Transverse colon (tissue), 4 donors: ENCODE results near the gene DPYSL5. TPM values are rescaled to one million over a fixed set of nuclear protein-coding genes. Genes with fewer than 3 reads are reported as not detected.

Experiments used
- DNase-seq: peaks from one replicate; pipeline ENCODE4 v3.0.0-alpha.2; 2019
- H3K27ac ChIP-seq, 4 donors: fragments of 200-600 bp; sonication (generic); 2 replicates each; pipeline ENCODE4 v1.5.1; 2016 to 2018; ENCODE audit warnings: inconsistent platforms in 4 of 4
- H3K27me3 ChIP-seq: fragments of 200-600 bp; sonication (generic); 2 replicates; pipeline ENCODE4 v1.5.1; 2017; ENCODE audit warnings: inconsistent platforms
- H3K36me3 ChIP-seq, 4 donors: fragments of 200-600 bp; sonication (generic); 2 replicates each; pipeline ENCODE4 v1.5.1; 2017 to 2019; ENCODE audit warnings: inconsistent platforms in 4 of 4
- H3K4me1 ChIP-seq, 4 donors: fragments of 200-600 bp; sonication (generic); 2 replicates each; pipeline ENCODE4 v1.5.1; 2017 to 2020; ENCODE audit warnings: inconsistent platforms in 4 of 4
- H3K4me3 ChIP-seq, 4 donors: fragments of 200-600 bp; sonication (generic); 1 replicate in 1 of 4; 2 replicates in 3 of 4; pipeline versions ENCODE4 v1.5.1 to v1.6.1; 2017 to 2019; ENCODE audit warnings: inconsistent platforms in 4 of 4
- H3K9me3 ChIP-seq, 2 donors: fragments of 200-600 bp; sonication (generic); 2 replicates each; pipeline ENCODE4 v1.5.1; 2017 to 2019; ENCODE audit warnings: inconsistent platforms in 2 of 2
- CTCF ChIP-seq, 5 experiments: fragments of 200-600 bp in 3 of 5; fragments of 450-650 bp in 2 of 5; sonication (generic) in 3 of 5; IDR thresholded peaks; 1 replicate in 2 of 5; 2 replicates in 3 of 5; pipeline ENCODE4 v1.5.1; 2016 to 2017; ENCODE audit warnings: antibody characterized with exemption in 5 of 5, inconsistent platforms in 3 of 5, mild to moderate bottlenecking in 2 of 5, moderate library complexity in 1 of 5
- EP300 ChIP-seq: sonication (generic); formaldehyde crosslinking; IDR thresholded peaks from one replicate; pipeline ENCODE4 v1.6.1; 2017; ENCODE audit warnings: antibody characterized with exemption, low read depth
- POLR2A ChIP-seq: fragments of 450-650 bp; IDR thresholded peaks from one replicate; pipeline ENCODE4 v1.6.1; 2016; ENCODE audit warnings: antibody characterized with exemption, mild to moderate bottlenecking, moderate library complexity
- POLR2AphosphoS5 ChIP-seq, 3 donors: sonication (generic); formaldehyde crosslinking; IDR thresholded peaks; one replicate each; pipeline ENCODE4 v1.6.1; 2016; ENCODE audit warnings: antibody characterized with exemption in 3 of 3
- WGBS, 2 donors: methylation state at CpG; one replicate each; pipeline ENCODE4 v1.1.5; 2018; ENCODE audit warnings: low coverage in 1 of 2; 5-methylcytosine and 5-hydroxymethylcytosine counted together
- in situ Hi-C, 4 donors: fragments of 200-750 bp; cut with MboI; loops; one replicate each; pipeline versions ENCODE4 v1.15.0 to v1.15.1; 2017; ENCODE audit warnings: low sequenced_read_pairs in 3 of 4, low pct_ligation_motif_present in 1 of 4, low pct_unique_long_range_greater_than_20kb in 1 of 4
- intact Hi-C: fragments of 100-400 bp; cut with DNase I; formaldehyde crosslinking; loops from one replicate; pipeline ENCODE4 v1.15.1; 2023; ENCODE audit warnings: low total_unique reads
- total RNA-seq, 4 donors: library from RNA; depleted of rRNA; stranded (reverse); fragments of >200 nt; gene quantifications; one replicate each; pipeline ENCODE4 v1.1.0, GENCODE V29; 2016

DPYSL5 gene
- total RNA-seq, 4 donors from 2014 or later, result 0.32 TPM; not detected in 3

- DNase-seq, result no peak
- Histone ChIP-seq H3K9me3 (no peaks in the 10 kb centered on the region), H3K27me3 (no peaks in the 10 kb centered on the region), H3K4me1 (no peaks in the 10 kb centered on the region), H3K27ac (no peak overlapping the region), H3K36me3 (no peaks in the 10 kb centered on the region), H3K4me3 (no peak overlapping the region)
- TF ChIP-seq POLR2A, result no peak
- no peak for TF ChIP-seq CTCF (IDR thresholded peaks at IDR 0.05)
- no peak for TF ChIP-seq POLR2AphosphoS5 (IDR thresholded peaks at IDR 0.05)
- no peak for TF ChIP-seq EP300
- intact Hi-C loops (loop anchor here (5.0 kb wide), 1 partner anchor 1984 kb away; the partner anchor contains the start of gene TOGARAM2), in situ Hi-C loops (no loop called here)
- 82% methylated on average over 1 of the region's 1 CpG; no CpG with 5 or more reads in 1 of the 2 donors for WGBS, 2 donors
Measured at GRCh38 chr2:26998323-26998722, 150.4 kb downstream of the DPYSL5 start.

Other genes with a start within 250 kb of the DPYSL5 start
- not detected for gene CIB4, start 206.8 kb upstream of the DPYSL5 start, total RNA-seq
- 1 to 10 TPM in 1 of 4 donors, under 1 TPM in 3; 0.37 to 1.5 (median 0.82) TPM for gene KCNK3, start 155.4 kb upstream of the DPYSL5 start, total RNA-seq
- gene SLC35F6, start 83.8 kb upstream of the DPYSL5 start, total RNA-seq, result 10 to 100 TPM; 23.3 to 36.3 (median 33.3) TPM
- 10 to 100 TPM in 1 of 4 donors, 1 to 10 TPM in 1, not detected in 2; 1.1 to 14.9 TPM for gene CENPA, start 62.1 kb upstream of the DPYSL5 start, total RNA-seq
- gene MAPRE3, start 122.5 kb downstream of the DPYSL5 start, total RNA-seq, result 10 to 100 TPM; 16.8 to 64.7 (median 32.9) TPM
- 100 to 1,000 TPM in 2 of 4 donors, 10 to 100 TPM in 2; 51.2 to 179 (median 127) TPM for gene TMEM214, start 184.8 kb downstream of the DPYSL5 start, total RNA-seq
- 10 to 100 TPM in 3 of 4 donors, 1 to 10 TPM in 1; 9.7 to 39.2 (median 13.9) TPM for gene AGBL5, start 203.5 kb downstream of the DPYSL5 start, total RNA-seq
- gene OST4, start 223.5 kb downstream of the DPYSL5 start, total RNA-seq, result 100 to 1,000 TPM in 3 of 4 donors, 10 to 100 TPM in 1; 92.7 to 320 (median 202) TPM
- 100 to 1,000 TPM in 1 of 4 donors, 10 to 100 TPM in 3; 41.0 to 152 (median 65.6) TPM for gene EMILIN1, start 230.5 kb downstream of the DPYSL5 start, total RNA-seq
- gene KHK, start 238.6 kb downstream of the DPYSL5 start, total RNA-seq, result 10 to 100 TPM in 1 of 4 donors, 1 to 10 TPM in 3; 1.8 to 12.0 (median 6.3) TPM